DMS53 (cell line): Measurements from ENCODE around the gene AWAT2.

ENCODE experiments used
- DNase-seq: peaks from one replicate; lab custom pipeline; 2025; lab: John Stamatoyannopoulos, UW

Gene AWAT2, protein sequence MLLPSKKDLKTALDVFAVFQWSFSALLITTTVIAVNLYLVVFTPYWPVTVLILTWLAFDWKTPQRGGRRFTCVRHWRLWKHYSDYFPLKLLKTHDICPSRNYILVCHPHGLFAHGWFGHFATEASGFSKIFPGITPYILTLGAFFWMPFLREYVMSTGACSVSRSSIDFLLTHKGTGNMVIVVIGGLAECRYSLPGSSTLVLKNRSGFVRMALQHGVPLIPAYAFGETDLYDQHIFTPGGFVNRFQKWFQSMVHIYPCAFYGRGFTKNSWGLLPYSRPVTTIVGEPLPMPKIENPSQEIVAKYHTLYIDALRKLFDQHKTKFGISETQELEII

DNA sequence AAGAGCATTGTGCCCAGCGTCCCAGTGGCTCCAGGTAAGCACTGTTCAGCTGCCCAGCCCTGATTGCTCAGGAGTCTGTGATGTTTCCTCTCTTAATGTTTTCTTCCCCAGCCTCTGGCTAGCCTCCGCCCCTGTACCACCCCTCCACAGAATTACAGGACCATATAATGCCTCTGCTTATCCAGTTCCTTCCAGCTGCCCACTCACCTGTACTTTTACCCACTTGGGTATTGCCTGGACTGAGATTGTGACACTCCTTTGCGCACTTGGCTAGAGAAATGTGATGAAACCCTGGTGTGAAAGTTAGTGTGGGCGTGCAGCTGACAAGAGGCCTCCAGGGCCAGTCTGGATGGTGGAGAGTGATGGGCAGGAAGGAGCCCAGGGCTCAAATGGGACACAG lies at the start of gene AWAT2:
AWAT2 (minus strand) TSS at position 14 of the 400 bp plus-strand sequence; CDS start at position 8, 6 bp downstream.
- DNase-seq, result no peak

DNA sequence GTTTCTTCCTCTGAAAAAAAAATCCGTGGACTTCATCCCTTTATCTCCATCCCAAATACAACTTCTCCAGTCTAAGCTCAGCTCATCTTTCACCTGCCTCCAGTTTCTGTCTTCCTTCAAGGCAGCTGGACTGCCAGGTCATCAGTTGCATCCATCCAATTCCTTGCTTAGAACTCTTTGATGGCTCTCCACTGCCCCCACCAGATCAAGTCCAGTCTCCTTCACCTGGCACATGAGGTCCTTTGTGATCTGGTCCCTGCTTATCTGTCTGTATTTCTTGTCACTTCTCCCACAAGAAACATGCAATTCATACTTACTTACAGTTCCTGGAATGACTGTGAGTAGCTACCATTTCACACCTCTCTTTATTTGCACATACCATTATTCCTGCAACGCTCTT lies 46.3 kb upstream of the AWAT2 start:
- DNase-seq, result peak; percentile 55

DNA sequence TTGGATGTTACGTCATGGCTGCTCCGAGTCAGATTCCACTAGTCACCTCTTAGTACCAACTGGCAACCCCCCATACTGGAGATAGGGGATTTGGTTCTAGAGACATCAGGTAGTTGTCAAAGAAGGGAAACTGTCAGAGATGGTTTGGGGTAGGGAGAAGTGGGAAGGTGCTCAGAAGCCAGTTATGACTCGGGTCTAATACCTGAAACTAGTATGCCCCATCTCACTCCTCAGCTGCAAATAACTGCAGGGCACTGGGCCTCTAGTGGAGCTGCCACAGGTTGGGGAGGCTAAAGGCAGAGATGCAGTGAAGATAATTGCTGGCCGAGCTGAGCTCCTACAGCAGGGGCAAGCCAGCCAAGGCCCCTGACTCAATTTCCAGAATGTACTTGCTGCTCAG lies 42.5 kb upstream of the AWAT2 start:
- no peak for DNase-seq

DNA sequence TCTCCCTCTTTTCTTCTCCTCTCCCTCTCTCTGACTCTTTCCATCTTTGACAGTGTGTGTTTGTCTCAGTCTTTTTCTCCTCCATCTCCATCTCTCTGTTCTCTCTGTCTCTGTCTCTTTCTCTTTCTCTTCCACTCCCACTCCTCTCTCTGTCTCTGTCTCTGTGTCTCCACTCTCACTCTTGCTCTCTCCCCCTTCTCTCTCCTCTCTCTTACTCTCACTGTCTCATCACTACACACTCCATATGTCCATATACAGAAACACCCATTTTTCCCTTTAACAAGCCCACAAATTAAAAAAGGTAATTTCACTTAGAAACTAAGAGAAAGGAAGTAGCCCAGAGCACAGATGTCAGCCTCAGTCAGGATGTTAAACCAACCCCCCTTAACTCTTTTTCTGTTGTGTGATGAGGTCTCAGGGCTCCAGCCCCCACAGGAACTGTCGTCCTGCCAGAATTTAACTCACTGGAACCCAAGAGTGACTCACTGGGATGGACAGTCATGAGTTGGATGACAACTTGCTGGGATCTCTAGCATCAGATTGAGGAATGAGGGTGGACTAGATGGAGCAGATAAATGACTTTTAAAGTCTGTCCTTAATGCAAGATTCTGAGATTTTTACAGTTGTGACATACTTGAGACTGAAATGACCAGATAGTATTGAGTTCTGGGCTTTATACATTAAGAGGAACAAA lies 40.0 kb upstream of the AWAT2 start:
- no peak for DNase-seq

DNA sequence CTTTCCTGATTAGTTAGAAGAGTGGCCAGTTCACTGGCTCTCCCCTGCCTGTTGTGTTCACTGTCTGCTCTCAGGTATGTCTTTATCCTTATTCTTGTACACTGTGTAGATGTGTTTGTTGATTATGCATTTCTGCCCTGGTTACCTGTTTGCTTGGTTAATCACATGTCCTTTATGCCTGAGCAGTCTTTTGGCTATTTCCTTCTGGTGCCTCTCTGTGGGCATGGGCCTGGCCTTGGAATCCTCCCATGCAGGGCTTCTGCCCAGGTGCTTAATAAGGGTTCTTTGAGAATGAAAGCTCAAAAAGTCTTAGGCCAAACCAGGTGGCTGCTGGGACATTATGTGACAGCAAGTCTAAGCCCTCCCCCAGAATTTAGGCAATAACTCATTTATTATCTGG lies 39.0 kb upstream of the AWAT2 start:
- peak; percentile 10 for DNase-seq

DNA sequence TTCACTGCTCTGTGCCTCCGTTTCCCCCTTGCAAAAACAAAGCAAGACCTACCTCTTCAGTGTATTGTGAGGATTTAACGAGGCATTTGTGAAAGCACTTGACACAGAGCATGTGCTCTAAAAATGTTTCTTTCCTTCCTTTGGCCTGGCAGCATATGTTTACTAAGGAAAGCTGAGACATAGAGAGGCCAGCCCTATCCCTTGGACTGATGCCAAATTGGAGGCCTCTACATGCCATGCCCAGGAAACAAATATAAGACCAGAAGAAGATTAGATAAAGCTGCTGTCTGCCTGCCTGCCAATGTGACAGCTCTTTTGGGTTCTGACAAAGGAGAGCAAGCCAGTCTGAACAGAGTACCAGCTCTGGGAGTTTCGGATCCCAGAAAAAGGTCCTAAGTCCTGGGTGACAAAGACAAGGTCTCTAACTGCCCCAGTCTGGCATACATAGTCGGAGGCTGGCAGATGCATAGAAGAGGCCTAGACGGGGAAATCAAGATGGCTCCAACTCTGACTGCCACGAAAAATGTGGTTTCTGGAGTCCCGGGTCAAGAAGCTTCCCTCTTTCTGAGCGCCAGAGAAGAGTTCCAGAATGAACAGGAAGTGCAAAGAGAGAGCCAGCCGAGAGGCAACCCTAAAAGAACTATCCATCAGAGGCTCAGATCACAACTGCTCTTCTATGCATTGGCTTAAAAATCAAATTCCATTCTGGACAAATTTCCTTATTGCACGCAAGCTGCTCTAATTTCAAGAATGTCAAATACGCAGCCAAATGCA lies 38.3 kb upstream of the AWAT2 start:
- DNase-seq, result peak; percentile 59

DNA sequence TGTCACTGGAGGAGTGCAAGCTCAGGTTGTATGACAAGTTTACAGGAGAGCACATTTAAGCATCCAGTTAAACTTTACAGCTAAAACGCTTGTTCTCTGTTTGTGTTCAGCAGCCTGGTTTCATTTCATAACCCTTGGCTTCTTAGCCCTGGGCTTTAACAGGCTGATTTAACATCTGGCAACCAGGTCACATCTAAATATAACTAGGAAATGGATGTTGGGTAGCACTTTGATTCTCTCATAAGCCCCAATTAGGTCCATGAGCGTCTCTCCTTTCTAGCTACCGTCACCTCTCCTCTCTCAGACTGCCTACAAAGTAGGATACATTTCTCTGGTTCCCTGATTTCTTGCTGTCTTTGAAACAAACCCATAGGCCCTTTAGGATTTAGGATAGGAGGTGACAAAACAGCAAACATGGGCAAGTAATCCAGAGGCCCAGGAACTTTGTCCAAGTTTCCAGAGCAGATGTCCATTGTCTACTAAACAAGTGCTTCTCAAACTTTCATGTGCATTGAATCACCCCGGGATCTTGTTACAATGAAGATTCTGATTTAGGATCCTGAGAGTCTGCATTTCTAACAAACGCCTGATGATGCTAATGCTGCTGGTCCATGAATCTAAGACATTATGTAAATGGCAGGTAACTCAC lies 35.0 kb upstream of the AWAT2 start:
- no peak for DNase-seq

DNA sequence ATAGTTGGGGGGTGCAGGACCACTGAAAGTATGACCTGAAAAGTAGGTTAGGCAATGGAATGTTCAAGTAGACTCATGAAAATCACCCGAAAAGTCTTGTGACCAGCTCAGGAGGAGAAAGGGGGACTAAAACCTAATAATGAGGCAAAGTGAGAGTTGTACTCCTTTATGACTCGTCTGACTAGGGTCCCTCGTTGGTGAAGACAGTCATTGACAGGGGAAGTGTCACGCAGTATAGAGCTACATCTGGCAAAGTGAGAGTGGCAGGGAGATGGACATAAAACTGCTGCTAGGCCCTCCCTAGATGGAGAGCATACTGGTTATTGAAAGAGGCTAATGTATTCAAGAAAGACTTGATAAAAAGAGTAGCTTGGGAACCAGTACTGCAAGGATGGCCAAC lies 33.0 kb upstream of the AWAT2 start:
- DNase-seq, result no peak

DNA sequence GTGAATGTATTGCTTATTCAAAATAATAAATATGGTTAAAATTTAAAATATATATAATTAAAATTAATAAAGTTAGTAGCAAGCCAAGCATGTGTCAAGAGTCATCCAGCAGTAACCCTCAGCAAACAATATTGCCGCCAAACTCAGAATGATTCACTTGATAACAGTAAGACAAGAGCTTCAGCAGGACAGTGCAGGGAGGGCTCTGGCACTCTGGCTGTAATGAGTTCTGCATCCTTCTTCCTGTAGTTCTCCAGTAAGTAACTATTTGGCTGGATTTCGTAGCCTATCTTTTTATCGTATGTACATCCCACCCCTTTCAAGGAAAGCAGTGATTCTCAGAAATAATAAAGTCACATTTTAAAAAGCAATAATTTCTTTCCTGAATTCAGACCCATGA lies 30.1 kb upstream of the AWAT2 start:
- DNase-seq, result no peak

DNA sequence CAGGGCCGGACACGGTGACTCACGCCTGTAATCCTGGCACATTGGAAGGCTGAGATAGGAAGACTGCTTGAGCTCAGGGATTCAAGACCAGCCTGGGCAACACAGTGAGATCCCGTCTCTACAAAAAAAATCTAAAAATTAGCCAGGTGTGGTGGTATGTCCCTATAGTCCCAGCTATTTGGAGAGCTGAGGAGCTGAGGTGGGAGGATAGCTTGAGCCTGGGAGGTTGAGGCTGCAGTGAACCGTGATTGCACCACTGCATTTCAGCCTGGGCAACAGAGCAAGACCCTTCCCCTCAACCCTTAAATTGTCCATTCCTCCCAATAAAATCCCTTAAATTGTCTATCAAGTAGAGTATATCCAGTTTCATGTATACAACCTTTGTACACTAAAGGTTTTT lies 29.6 kb upstream of the AWAT2 start:
- no peak for DNase-seq

DNA sequence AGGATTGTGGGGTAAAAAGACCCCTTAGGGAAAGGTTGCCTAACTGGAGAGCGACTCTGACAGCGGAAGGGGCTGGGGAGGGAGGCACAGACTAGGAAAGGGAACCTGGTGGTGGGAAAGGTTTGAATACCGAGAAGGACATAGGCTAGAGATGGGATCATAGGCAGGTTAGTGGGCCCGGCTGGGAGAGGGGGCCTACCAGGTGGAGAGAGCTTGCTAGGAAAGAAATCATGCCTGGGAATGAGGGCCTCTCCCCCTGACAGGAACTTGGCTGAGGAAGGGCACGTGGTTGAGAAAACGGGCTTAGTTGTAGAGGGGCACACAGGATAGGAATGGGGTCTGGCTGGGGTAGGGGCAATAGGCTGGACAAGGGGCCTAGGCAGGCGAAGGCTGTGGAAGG lies 16.9 kb upstream of the AWAT2 start:
- no peak for DNase-seq

DNA sequence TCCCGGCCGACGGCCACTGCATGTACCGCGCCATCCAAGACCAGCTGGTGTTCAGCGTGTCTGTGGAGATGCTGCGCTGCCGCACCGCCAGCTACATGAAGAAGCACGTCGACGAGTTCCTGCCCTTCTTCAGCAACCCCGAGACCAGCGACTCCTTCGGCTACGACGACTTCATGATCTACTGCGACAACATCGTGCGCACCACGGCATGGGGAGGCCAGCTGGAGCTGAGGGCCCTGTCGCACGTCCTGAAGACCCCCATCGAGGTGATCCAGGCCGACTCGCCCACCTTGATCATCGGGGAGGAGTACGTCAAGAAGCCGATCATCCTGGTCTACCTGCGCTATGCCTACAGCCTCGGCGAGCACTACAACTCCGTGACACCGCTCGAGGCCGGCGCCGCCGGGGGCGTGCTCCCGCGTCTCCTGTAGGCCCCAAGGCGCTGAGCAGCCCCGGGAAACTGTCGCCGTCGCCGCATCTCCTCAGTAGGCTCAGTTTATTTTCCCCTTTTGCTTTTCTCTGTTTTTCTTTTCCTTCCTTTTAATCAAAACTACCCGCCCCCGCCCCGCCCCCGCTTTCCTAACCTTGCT lies 13.3 kb upstream of the AWAT2 start:
- DNase-seq, result no peak

DNA sequence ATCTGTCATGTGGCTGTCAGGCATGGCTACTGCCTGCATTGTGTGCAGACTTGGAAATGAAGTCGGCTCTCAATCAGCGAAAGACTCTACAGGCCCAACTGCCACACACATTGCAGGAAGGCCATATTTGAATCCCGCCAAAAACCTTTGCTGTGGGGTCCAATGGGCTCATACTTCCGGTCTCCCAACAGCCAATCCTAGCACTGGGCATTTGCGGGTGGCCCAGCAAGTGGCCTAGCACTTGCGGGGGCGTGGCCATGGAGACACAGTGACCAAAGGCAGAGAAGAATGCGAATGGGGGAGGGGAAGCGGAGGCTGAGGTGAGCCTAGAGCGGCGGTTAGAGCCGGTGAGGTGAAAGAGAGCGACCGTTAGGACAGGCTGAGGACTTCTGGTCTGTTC lies 12.3 kb upstream of the AWAT2 start, which contains the start of gene OTUD6A:
OTUD6A (plus strand) TSS at position 382 of the 400 bp plus-strand sequence. CDS start 68 bp downstream, outside the sequence.
- DNase-seq, result no peak

DNA sequence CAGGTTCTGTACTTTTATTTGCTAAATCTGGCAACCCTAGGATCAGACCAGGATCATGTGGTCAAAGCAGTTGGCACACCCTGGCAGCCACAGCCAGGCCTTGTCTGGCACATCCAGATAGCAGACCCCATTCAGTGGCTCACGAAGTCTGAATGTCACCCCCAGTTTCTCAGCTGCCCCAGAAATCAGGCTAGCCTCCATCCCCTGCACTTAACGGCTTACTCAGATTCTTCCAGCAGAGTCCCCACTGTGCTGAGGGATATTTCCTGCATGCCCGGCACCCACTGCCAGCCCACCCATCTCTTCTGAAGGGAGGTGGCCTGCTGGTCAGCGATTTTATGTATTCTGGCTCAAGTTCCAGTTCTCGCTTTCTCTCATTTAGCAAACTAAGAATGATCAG lies 4.7 kb upstream of the AWAT2 start:
- DNase-seq, result no peak

DNA sequence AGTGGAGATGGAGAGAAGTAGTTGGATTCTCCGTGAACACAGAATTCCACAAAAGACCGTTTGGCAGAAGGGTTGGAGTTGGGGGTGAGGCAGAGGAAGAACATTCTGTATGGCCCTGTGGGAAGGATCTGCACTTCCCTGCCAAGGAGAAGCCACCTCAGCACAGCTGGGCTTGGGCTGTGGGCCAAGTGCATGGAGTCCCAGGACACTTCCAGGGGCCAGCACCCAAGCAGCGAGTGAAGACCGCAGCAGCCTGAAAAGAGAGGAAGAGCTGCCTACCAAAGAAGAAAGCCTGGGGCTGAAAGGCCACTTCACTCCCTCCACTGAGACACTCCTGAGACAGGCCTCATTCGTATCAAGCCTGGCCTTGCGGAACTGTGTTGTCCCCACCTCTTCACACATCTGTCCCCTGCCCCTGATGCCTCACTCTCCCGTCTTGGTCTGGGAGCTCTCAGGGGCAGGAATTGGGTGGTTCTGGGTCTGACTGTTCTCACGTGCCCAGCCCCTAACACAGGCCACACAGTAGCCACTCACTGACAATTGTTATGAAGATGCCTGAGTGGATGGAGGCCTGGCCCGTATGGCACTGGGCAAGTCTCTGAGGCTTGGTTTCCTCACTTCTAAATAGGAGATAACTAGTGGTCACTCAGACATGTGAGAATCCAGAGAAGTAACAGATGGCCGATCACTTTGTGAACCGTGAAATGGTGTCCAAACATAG lies 3.3 kb upstream of the AWAT2 start:
- no peak for DNase-seq

DNA sequence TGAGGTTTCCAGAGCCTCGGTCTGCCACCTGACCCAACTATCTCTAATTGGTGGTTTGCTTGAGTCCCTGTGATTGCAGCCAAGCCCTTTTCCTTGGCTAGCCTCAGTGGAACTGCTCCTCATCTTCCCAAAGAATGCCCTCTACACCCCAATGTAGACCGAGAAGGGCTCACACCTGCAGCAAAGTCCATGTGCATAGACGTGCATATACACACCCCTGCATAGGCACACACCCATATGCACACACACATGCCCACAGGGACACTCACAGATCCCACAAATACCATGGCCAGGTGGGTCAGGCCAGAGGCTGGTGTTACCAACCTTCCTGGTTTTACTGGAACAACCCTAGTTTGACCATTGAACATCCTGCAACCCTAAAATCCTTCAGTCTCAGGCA lies 332 bp downstream of the AWAT2 start:
- no peak for DNase-seq

DNA sequence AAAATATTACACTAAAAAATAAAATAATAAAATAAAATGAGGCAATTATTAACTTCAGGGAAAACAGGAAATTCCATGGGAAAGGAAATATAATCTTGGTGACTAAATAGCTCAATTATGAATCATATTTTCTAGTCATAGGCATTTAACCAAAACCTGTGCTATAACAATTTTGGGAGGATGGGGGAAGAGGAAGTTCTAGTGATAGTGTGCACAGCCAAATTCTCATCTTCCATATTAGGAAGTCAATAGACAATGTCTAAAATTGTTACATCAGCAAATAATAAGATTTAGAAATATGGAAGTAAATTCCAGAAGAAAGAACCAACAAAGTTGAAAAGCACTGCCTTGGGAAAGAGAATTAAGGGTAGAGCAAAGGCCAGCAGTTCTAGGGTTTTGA lies 2.8 kb downstream of the AWAT2 start:
- DNase-seq, result no peak

DNA sequence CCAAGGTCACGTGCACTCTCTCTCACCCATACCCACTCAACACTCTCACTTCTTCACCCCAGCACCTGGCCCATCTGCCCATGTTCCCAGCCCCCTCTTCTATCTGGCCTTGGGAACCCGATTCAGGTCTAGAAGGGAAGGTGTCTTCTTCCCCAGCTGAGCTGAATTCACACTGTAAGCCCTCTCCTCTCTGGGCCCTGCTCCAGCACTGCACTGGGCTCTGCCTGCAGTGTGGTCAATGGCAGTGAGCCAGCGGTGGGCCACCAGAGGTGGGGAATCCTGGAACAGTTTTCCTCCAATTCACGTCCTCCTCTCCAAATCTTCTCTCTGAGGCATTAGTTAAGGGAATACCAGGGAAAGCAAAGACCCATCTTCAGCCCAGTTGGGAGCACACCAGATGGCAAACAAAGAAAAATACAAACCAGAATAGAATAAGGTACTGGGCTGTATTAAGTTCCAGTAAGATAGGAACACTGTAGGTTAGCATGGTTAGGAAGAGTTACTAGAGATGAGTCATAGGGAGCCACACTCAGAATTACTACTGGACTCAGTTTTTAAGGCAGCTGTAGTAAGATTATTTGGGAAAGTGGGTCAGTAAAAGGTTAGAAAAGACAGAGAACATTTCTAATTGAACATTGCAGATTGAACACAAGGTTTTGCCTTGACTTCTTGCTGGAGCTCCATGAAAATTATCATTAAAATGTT lies 5.0 kb downstream of the AWAT2 start:
- DNase-seq, result no peak

DNA sequence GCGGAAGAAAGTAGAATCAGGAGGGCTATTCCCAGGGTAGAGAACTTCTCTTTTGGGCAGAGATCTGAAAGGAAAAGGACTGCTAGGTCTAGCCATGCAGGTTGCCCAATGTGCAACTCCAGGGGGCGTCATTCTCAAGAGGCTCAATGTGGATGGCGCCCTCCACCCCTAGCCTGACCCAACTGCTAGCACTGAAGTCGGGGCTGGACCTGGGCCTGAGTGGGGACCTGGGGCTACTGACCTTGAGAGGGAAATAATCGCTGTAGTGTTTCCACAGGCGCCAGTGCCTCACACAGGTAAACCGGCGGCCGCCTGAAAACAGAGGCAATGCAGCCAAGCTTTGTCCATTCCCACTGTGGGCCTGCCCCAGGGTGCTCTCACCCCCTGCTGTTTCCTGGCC lies 6.1 kb downstream of the AWAT2 start:
- DNase-seq, result no peak
